Caco-2 (cell line): ENCODE data around the gene CYB5RL. TPM values are rescaled to one million over a fixed set of nuclear protein-coding genes. Genes with fewer than 3 reads are reported as not detected.

ENCODE experiments used
- BruUV-seq: library from RNA; stranded (reverse); fragments of 400-500 nt; replicated peaks from 2 replicates; lab custom pipeline; 2021; lab: Mats Ljungman, UMichigan
- CTCF ChIA-PET: fragments of 300-600 bp; sonication (Branson Sonifier 250); formaldehyde crosslinking; loops from one replicate; lab custom pipeline; 2022; ENCODE audit warnings: antibody characterized with exemption; lab: Charles Lee
- POLR2A ChIA-PET: fragments of 300-600 bp; sonication (Branson Sonifier 250); formaldehyde crosslinking; loops from one replicate; lab custom pipeline; 2022; ENCODE audit warnings: antibody characterized with exemption; lab: Charles Lee
- DNase-seq, 2 experiments: peaks; one replicate each; pipeline versions ENCODE4 v3.0.0 to v3.0.0-alpha.2; 2020 to 2022
- H3K27me3 ChIP-seq: replicated peaks from 2 replicates; pipeline ENCODE4 v1.6.0; 2011; ENCODE audit warnings: low read length; ENCODE audit not compliant: control insufficient read depth, insufficient read depth
- H3K36me3 ChIP-seq: 2 replicates; pipeline ENCODE4 v1.5.1; 2011; ENCODE audit warnings: low read length; ENCODE audit not compliant: control insufficient read depth, insufficient read depth
- H3K4me1 ChIP-seq: fragments of 250-450 bp; sonication (Bioruptor Pico); 2 replicates; pipeline ENCODE4 v1.5.1; 2020; ENCODE audit warnings: mild to moderate bottlenecking
- H3K4me3 ChIP-seq: 2 replicates; pipeline ENCODE4 v1.5.1; 2011; ENCODE audit warnings: low read depth, mild to moderate bottlenecking, control low read depth, low read length
- H3K9me3 ChIP-seq: fragments of 250-450 bp; sonication (Bioruptor Pico); 2 replicates; pipeline ENCODE4 v1.5.1; 2020; ENCODE audit warnings: mild to moderate bottlenecking, moderate library complexity
- H3K27ac Mint-ChIP-seq: one replicate; pipeline ENCODE4 v1.8.0; 2022; ENCODE audit warnings: mixed read lengths; ENCODE audit not compliant: unreplicated experiment
- H3K27me3 Mint-ChIP-seq: one replicate; pipeline ENCODE4 v1.8.0; 2022; ENCODE audit warnings: mixed read lengths; ENCODE audit not compliant: insufficient read depth, unreplicated experiment
- H3K36me3 Mint-ChIP-seq: one replicate; pipeline ENCODE4 v1.8.0; 2022; ENCODE audit warnings: mild to moderate bottlenecking, mixed read lengths; ENCODE audit not compliant: insufficient read depth, unreplicated experiment
- H3K4me1 Mint-ChIP-seq: one replicate; pipeline ENCODE4 v1.8.0; 2022; ENCODE audit warnings: low read depth, mixed read lengths; ENCODE audit not compliant: unreplicated experiment
- H3K4me3 Mint-ChIP-seq: one replicate; pipeline ENCODE4 v1.8.0; 2022; ENCODE audit warnings: mild to moderate bottlenecking, moderate library complexity, mixed read lengths; ENCODE audit not compliant: unreplicated experiment
- H3K9me3 Mint-ChIP-seq: one replicate; pipeline ENCODE4 v1.8.0; 2022; ENCODE audit warnings: mixed read lengths; ENCODE audit not compliant: unreplicated experiment
- CTCF ChIP-seq, 2 experiments: fragments of 200-600 bp in 1 of 2; IDR thresholded peaks; 1 replicate in 1 of 2; 2 replicates in 1 of 2; pipeline versions ENCODE4 v1.5.1 to v1.8.0; 2011 to 2022; ENCODE audit warnings: antibody characterized with exemption in 1 of 2, control low read depth in 1 of 2, inconsistent platforms in 1 of 2, low read depth in 1 of 2, low read length in 1 of 2, mild to moderate bottlenecking in 1 of 2, moderate library complexity in 1 of 2; ENCODE audit not compliant: insufficient read depth in 1 of 2, severe bottlenecking in 1 of 2, unreplicated experiment in 1 of 2
- intact Hi-C: fragments of 100-400 bp; cut with micrococcal nuclease; formaldehyde crosslinking; loops from one replicate; pipeline ENCODE4 v1.10.0; 2022; ENCODE audit not compliant: unreplicated experiment
- total RNA-seq: library from RNA; stranded (reverse); gene quantifications from 2 replicates; pipeline ENCODE4 v1.2.3, GENCODE V29; 2022

The CYB5RL gene
- total RNA-seq, 1 experiment from 2014 or later: 10.0 TPM

GRCh38 chr1:54158071-54158470 is 41.8 kb downstream of the CYB5RL start:
- Histone ChIP-seq H3K4me3 (no peak overlapping the region), H3K4me1 (peaks cover 6% of the 10 kb centered on the region; the same call in 1 of the 2 replicates), H3K36me3 (no peaks in the 10 kb centered on the region), H3K9me3 (no peaks in the 10 kb centered on the region), H3K27me3 (no peaks in the 10 kb centered on the region)
- no peak for DNase-seq
- POLR2A ChIA-PET: no interaction called here
- intact Hi-C loops: no loop called here
- Mint-ChIP-seq H3K4me3 (no peak overlapping the region), H3K27ac (no peak overlapping the region), H3K9me3 (no peaks in the 10 kb centered on the region), H3K27me3 (no peaks in the 10 kb centered on the region), H3K4me1 (peaks cover 8% of the 10 kb centered on the region), H3K36me3 (no peaks in the 10 kb centered on the region)
- BruUV-seq: no TSS peak
- CTCF ChIA-PET: no interaction called here
- TF ChIP-seq CTCF (IDR thresholded peaks at IDR 0.05; ENCODE audit: insufficient read depth in 1 of 2, low read depth in 1 of 2, low read length in 1 of 2, severe bottlenecking in 1 of 2, unreplicated experiment in 1 of 2): no peak

GRCh38 chr1:54157401-54157800 is 42.4 kb downstream of the CYB5RL start:
- Mint-ChIP-seq H3K27me3 (no peaks in the 10 kb centered on the region), H3K36me3 (no peaks in the 10 kb centered on the region), H3K4me1 (peaks cover 8% of the 10 kb centered on the region), H3K27ac (no peak overlapping the region), H3K9me3 (no peaks in the 10 kb centered on the region), H3K4me3 (no peak overlapping the region)
- Histone ChIP-seq H3K4me1 (peaks cover 6% of the 10 kb centered on the region; the same call in 1 of the 2 replicates), H3K9me3 (no peaks in the 10 kb centered on the region), H3K36me3 (no peaks in the 10 kb centered on the region), H3K4me3 (no peak overlapping the region), H3K27me3 (no peaks in the 10 kb centered on the region)
- no peak for DNase-seq
- CTCF ChIA-PET: interaction anchor here (0.6 kb wide), 1 partner anchor 823 kb away, joined by 3 read pairs; no protein-coding TSS in a partner anchor
- no peak for TF ChIP-seq CTCF (IDR thresholded peaks at IDR 0.05; ENCODE audit: insufficient read depth in 1 of 2, low read depth in 1 of 2, low read length in 1 of 2, severe bottlenecking in 1 of 2, unreplicated experiment in 1 of 2)
- POLR2A ChIA-PET: no interaction called here
- intact Hi-C loops: no loop called here
- BruUV-seq: no TSS peak

- no peaks in the 10 kb centered on the region for H3K36me3 ChIP-seq
- intact Hi-C loops: no loop called here
- Mint-ChIP-seq H3K36me3 (no peaks in the 10 kb centered on the region), H3K9me3 (no peaks in the 10 kb centered on the region), H3K4me1 (peaks cover 8% of the 10 kb centered on the region), H3K27ac (no peak overlapping the region), H3K27me3 (no peaks in the 10 kb centered on the region), H3K4me3 (no peak overlapping the region)
- POLR2A ChIA-PET: no interaction called here
- H3K27me3 ChIP-seq: no peaks in the 10 kb centered on the region
- no peak overlapping the region for H3K4me3 ChIP-seq
- CTCF ChIA-PET: interaction anchor here (0.6 kb wide), 1 partner anchor 822 kb away, joined by 3 read pairs; no protein-coding TSS in a partner anchor
- no TSS peak for BruUV-seq
- peaks cover 6% of the 10 kb centered on the region; the same call in 1 of the 2 replicates for H3K4me1 ChIP-seq
- no peak for TF ChIP-seq CTCF (IDR thresholded peaks at IDR 0.05; ENCODE audit: insufficient read depth in 1 of 2, low read depth in 1 of 2, low read length in 1 of 2, severe bottlenecking in 1 of 2, unreplicated experiment in 1 of 2)
- H3K9me3 ChIP-seq: no peaks in the 10 kb centered on the region
- DNase-seq: no peak
Observed at GRCh38 chr1:54156986-54157385, 42.8 kb downstream of the CYB5RL start.
